ENCODE data around the gene ARSB. TPM values are rescaled to one million over a fixed set of nuclear protein-coding genes. Genes with fewer than 3 reads are reported as not detected.

The ARSB gene
- total RNA-seq, 1 experiment from 2014 or later = 11.4 TPM

DNA sequence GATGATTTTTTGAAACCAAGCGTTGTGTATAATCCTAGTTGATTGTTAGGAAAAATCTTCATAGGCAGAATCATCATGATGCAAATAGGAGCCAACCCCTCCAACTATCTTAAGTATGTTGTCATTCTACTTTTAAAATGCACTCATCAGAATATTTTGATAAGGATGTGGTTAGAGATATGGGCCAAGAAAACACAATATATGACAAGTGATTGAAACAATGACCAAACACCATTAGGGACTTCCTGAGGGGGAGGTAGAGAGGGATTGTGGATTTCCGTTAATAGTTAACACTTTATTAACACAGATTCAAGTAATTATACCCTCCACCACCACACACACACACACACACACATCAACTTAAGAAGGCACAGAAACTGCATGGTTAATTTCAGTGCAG is 143.3 kb downstream of the ARSB start:
- no peak overlapping the region for H3K23ac ChIP-seq (ENCODE audit: insufficient read length, low read depth, low read length)
- H3T11ph ChIP-seq (ENCODE audit: low read length) = no peak overlapping the region
- no peak overlapping the region for H3K18ac ChIP-seq (ENCODE audit: insufficient read length, low read depth, low read length)
- no peaks in the 10 kb centered on the region for H3K79me2 ChIP-seq (ENCODE audit: insufficient read depth, low read length)
- no peak overlapping the region for H3K9ac ChIP-seq (ENCODE audit: extremely low read depth, insufficient read length, low read length)
- H3K4me2 ChIP-seq (ENCODE audit: insufficient read depth, insufficient read length, low read length) = no peak overlapping the region
- H3K27me3 ChIP-seq (ENCODE audit: insufficient read depth, low read length) = no peaks in the 10 kb centered on the region
- TF ChIP-seq, protein P1, sequence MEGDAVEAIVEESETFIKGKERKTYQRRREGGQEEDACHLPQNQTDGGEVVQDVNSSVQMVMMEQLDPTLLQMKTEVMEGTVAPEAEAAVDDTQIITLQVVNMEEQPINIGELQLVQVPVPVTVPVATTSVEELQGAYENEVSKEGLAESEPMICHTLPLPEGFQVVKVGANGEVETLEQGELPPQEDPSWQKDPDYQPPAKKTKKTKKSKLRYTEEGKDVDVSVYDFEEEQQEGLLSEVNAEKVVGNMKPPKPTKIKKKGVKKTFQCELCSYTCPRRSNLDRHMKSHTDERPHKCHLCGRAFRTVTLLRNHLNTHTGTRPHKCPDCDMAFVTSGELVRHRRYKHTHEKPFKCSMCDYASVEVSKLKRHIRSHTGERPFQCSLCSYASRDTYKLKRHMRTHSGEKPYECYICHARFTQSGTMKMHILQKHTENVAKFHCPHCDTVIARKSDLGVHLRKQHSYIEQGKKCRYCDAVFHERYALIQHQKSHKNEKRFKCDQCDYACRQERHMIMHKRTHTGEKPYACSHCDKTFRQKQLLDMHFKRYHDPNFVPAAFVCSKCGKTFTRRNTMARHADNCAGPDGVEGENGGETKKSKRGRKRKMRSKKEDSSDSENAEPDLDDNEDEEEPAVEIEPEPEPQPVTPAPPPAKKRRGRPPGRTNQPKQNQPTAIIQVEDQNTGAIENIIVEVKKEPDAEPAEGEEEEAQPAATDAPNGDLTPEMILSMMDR (conservative IDR thresholded peaks at IDR 0.05) = no peak
- no CpG with 5 or more reads among the region's 2 CpGs for WGBS (ENCODE audit: extremely low coverage, insufficient read length, low lambda C conversion rate)
- no peaks in the 10 kb centered on the region for H3K79me1 ChIP-seq (ENCODE audit: insufficient read depth, low read depth, low read length, poor library complexity, severe bottlenecking)
- H3K4me1 ChIP-seq (ENCODE audit: insufficient read depth, low read length) = no peaks in the 10 kb centered on the region
- Mint-ChIP-seq H3K36me3 (ENCODE audit: insufficient read depth in 1 of 3, low read depth in 3 of 3) (no peaks in the 10 kb centered on the region; a peak in 3 of 7 replicates), H3K4me3 (no peak overlapping the region), H3K4me1 (0 out of 4 replicates have a peak, but pooled peaks cover under 1 to 1% of the 10 kb centered on the region in 2 experiments), H3K27ac (no peak overlapping the region), H3K27me3 (ENCODE audit: low read depth) (no peaks in the 10 kb centered on the region), H3K9me3 (peaks cover 0 to 5% of the 10 kb centered on the region in 2 experiments; a peak in 1 of 5 replicates)
- DNase-seq = no peak
- no peak overlapping the region for H2AK5ac ChIP-seq (ENCODE audit: insufficient read length, low read length)
- H2BK12ac ChIP-seq (ENCODE audit: insufficient read length, low read depth, low read length) = no peak overlapping the region
- no peak overlapping the region for H4K91ac ChIP-seq (ENCODE audit: insufficient read length, low read depth, low read length)
- no peak overlapping the region for H2BK15ac ChIP-seq (ENCODE audit: low read depth, low read length)
- no peaks in the 10 kb centered on the region for H3K9me3 ChIP-seq (ENCODE audit: control insufficient read depth, low read depth, low read length)
- H4K20me1 ChIP-seq (ENCODE audit: control insufficient read depth, insufficient read depth, insufficient read length) = no peaks in the 10 kb centered on the region
- H3K14ac ChIP-seq (ENCODE audit: insufficient read depth, low read length) = no peak overlapping the region
- no peak overlapping the region for H3K56ac ChIP-seq (ENCODE audit: insufficient read length, low read depth, low read length)
- no peak overlapping the region for H4K8ac ChIP-seq (replicated peaks; ENCODE audit: insufficient read length, low read depth, low read length)
- no peak overlapping the region for H2BK20ac ChIP-seq (ENCODE audit: low read depth, low read length, poor library complexity, severe bottlenecking)
- H3K23me2 ChIP-seq (ENCODE audit: insufficient read length, low read depth, low read length, poor library complexity, severe bottlenecking) = no peaks in the 10 kb centered on the region
- no peak overlapping the region for H3K27ac ChIP-seq (ENCODE audit: insufficient read length, low read depth, low read length)
- no peak overlapping the region for H4K5ac ChIP-seq (ENCODE audit: insufficient read length, low read depth, low read length)
- no peak overlapping the region for H2BK5ac ChIP-seq (ENCODE audit: insufficient read length, low read length)
- no peak overlapping the region for H3K4ac ChIP-seq (ENCODE audit: low read depth, low read length)
- H2AFZ ChIP-seq (ENCODE audit: low read length) = no peak overlapping the region
- H2BK120ac ChIP-seq (ENCODE audit: low read depth, low read length, poor library complexity, severe bottlenecking) = no peak overlapping the region

All from H9 (cell line).